GM18520 (cell line): ENCODE measurements around the gene BORCS5.

Source experiments
- ATAC-seq: cut with Tn5 transposase; IDR thresholded peaks from one replicate; pipeline ENCODE4 v1.9.1; 2021; ENCODE audit not compliant: unreplicated experiment

The BORCS5 gene

GRCh38 chr12:12428961-12429657 lies 72.2 kb downstream of the BORCS5 start:
- no peak for ATAC-seq

DNA sequence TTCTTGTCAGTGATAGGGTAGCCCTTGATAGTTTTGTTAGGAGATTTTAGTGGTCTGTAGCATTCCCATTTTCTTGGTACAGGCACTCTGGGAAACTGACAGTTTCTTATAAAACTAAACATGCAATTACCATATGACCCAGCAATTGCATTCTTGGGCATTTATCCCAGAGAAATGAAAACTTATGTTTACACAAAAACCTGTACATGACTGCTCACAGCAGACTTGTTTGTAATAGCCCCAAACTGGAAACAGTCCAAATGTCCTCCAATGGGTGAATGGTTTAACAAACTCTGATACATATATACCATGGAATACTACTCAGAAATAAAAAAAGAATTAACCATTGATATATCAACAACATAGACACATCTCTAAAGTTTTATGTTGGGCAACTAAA lies 75.5 kb downstream of the BORCS5 start:
- no peak for ATAC-seq

- ATAC-seq = no peak
Measured at GRCh38 chr12:12433203-12433731, 76.4 kb downstream of the BORCS5 start.

DNA sequence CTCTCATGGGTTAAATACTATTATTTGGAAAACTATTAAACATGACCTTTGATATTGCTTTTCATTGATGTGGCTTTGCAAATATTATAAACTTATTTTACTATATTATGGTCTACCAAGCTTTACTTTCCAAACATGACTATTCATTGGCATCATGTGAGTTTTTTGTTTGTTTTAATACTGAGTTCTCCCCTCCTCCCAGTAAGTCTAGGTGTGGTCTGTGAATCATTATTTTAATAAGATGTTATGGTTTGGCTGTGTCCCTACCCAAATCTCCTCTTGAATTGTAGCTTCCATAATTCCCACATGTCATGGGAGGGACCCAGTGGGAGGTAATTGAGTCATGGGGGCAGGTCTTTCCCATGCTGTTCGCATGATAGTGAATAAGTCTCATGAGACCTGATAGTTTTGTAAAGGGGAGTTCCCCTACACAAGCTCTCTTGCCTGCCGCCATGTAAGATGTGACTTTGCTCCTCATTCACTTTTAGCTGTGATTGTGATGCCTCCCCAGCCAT lies 80.0 kb downstream of the BORCS5 start:
- ATAC-seq = no peak

DNA sequence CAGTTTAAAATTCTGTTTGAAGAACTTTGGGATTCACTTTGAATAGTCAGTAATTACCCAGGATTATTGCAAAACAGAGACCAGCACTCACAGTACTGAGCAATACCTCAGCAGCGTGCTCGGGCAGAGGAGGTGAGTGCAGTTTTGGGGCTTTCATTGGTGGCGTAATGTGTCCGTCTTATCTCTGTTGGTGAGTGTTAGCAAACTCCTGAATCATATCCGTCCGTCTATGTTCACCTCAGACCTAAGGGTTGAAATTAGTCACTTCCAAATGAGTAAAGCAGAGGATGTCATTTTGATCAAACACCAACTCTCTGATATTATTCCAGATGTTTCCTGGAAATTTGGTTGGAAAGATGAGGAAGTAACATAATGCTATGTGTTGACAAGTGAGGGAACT lies 82.8 kb downstream of the BORCS5 start:
- no peak for ATAC-seq

DNA sequence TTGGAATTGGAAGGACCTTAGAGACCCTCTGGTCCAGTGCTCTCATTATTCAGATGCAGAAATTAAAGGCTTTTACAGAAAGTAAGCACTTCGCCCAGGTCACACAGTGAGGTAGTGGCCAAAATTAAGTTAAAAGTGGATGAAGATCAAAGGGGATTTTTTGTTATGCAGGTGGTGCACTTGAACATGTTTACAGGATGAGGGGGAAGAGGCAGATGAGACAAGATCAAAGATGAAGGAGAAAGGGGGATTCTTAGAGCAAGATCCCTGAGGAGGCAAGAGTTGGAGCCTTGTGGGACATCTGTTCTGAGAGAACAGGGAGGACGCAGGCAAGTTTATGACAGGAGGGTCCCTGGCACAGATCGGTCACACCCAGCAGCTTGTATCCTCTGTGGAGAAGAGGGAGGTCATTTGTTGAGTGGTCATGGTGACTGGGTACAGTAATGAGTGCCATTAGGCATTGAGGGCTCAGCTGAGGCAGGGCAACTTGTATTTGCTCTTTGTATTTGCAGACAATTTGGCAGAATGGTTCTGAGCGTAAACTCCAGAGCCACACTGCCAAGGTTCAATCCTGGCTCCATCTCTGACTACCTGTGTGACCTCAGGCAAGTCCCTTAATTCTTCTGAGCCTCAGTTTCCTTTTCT lies 84.0 kb downstream of the BORCS5 start:
- no peak for ATAC-seq

- ATAC-seq = no peak
Measured at GRCh38 chr12:12441429-12441807, 84.5 kb downstream of the BORCS5 start.

DNA sequence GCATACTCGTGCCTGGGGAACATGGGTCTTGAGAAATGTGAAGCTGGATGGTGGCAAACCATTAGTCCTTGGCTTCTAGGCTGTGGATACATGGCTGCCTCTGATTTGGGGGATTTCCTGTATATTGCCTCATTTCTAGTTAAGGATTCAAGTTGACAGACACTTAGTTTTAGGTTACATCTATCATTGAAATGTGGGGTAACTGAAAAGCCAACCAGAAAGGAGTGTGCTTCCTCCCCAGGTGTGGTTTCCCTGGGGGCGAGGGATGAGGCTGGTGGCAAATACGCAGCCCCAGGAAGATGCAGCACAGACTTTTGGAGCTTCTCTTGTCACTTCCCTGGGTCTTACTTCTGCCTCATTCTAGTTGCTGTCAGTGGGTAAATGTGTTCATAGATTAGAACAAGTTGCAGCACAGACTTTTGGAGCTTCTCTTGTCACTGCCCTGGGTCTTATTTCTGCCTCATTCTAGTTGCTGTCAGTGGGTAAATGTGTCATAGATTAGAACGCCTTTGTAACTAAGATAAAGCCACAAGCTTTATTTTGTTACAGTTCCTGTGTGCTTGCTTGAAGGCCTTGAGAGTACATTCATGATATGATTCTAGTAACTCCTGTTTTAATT lies 85.1 kb downstream of the BORCS5 start:
- ATAC-seq = no peak

- ATAC-seq = no peak
Measured at GRCh38 chr12:12442548-12443071, 85.7 kb downstream of the BORCS5 start.

DNA sequence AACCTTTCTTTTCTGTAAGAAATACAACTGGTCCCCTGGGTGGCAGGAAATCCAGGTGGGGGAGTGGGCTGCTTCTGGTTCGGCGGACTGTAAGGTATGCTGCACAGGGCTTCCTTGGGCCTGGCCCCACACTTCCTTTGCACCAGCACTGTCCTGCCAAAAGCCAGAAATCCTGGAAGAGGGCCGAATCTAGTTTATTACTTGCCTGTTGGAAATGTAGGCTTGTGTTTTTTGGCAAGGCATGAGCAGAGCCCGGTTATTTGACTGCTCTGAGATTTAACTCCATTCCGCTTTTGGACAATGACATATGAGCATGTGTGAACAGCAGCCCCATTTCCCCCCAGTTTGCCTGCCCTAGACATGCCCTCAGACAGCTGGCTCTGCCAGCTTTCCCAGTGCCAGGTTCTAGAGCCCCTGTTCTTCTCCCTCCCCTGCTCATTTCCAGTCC lies 86.6 kb downstream of the BORCS5 start:
- no peak for ATAC-seq

DNA sequence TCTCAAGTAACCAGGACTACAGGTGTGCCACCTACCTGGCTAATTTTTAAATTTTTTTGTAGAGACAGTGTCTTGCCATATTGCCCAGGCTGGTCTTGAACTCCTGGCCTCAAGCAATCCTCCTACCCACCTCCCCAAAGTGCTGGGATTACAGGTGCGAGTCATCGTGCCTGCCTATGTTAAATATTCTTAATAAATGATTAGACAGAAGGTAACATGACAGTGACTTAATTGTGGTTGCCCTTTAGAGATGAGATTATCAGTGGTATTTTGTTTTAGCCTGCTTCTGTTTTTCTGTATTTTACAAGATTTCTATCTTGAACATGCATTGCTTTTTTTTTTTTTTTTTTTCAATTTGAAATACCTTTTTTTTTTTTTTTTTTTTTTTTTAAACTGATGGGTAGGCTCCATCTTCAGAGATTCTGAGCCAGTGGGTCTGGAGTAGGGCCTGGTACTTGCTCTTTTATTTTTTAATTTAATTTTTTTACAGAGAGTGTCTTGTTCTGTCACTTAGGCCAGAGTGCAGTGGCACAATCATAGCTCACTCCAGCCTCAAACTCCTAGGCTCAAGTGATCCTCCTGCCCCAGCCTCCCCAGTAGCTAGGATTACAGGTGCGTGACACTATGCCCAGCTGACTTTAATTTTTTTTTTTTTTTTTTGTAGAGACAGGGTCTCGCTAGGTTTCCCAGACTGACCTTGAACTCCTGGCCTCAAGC lies 88.4 kb downstream of the BORCS5 start:
- ATAC-seq = no peak

- ATAC-seq = no peak
Measured at GRCh38 chr12:12445882-12446181, 89.0 kb downstream of the BORCS5 start.

GRCh38 chr12:12446786-12447185 lies 89.9 kb downstream of the BORCS5 start:
- ATAC-seq = no peak

GRCh38 chr12:12447236-12447635 lies 90.4 kb downstream of the BORCS5 start:
- ATAC-seq = no peak

DNA sequence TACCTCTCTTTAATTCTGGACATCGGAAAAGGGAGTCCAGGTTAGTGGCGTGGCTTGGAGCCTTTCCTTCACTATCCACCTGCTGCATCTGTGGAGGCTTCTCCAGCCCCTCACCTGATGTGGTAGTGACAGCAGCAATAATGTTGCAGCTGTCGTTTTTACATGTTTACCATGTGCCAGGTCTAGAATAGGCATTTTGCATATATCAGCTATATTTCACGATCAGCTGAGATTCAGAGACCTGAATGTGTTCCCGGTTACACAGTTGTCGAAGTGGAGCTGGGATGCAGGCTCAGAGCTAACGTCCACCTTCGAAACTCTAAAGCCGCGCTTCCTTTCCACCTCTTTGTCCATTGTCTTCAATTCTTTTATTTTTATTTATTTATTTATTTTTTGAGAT lies 91.0 kb downstream of the BORCS5 start:
- ATAC-seq = no peak

DNA sequence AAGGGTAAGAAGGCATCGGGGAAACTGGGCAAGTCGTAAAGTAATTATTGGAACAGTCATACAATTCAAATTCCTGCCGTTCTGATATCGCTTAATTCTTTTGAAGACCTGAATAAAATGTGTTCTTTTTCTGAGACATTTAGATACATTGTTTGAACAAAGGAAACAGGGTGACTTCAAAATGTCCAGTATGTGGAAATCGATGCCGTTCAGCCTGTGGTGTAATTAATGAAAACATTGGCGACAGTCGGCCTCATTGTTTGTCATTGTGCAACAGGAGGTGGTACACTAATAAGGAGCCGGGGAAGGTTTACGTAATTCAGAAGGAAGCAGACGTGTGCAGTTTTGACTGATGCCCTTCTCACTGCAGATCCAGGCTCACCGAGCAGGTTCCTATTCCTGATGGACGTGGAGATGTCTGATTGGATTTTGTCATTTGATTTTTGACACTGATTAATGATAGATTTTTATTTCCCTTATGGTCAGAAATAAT lies 92.7 kb downstream of the BORCS5 start:
- ATAC-seq = no peak

DNA sequence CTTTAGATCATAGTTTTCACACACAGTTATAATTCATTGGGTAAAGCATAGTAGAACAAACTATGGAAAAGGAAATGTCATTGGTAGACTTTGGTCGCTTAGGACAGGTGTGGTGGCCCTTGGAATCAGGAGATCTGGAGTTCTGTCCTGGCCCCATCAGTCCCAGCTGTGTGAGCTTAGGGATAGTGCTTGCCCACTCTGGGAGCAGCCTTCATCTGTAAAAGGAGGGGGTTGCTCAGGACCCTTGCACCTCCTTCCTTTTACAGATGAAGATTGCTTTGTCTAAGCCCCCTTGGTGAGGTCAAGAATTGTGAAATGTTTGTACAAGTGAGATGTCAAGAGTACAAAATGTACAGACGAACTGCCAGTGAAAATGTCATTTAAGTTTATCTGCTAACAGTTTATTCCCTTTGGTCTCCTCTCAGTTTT lies 93.2 kb downstream of the BORCS5 start:
- ATAC-seq = no peak

DNA sequence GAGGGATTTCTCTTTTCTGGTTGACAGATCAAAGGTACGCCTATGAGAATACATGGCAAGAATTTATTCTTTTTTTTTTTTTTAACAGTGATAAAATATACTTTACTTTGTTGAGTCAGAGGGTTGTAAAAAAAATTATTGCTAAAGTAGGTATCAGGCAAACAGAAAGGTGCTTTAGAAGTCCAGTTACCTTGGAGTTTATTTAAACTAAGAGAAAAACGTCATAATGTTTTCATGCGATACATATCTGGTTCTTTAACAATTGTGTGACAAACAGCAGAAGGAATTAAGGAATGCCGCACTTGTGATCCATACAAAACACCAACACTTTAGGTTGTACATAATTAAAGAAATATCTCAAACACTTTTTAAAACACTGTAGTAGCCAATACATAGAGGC lies 94.2 kb downstream of the BORCS5 start:
- no peak for ATAC-seq

DNA sequence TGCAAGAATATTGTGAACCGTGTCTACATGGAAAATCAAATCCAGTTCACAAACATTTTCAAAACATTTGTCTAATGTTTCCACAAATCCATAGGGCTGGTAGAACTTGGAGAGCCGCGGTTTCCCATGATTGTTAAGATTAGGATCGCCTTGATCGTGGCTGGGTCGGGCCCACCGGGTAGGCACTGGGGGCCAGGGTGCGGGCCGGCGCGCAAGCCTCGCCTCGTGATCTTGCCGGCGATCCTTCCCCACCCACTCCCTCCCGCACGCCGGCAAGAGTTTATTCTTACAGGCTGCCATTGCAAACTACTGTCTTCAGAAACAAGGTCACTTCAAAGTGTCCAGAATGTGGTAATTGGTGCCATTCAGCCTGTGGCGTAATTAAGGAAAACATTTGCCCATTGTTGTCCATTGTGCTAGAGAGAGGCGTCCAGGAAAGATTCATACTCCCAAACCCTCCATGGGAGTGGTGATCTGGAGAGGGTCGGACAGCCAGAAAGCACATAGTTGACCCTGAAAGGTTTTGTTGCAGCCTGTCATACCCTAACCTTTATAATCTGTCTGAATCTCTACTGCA lies 95.5 kb downstream of the BORCS5 start:
- no peak for ATAC-seq

- ATAC-seq = no peak
Measured at GRCh38 chr12:12453635-12454034, 96.8 kb downstream of the BORCS5 start.

- ATAC-seq = no peak
Measured at GRCh38 chr12:12454315-12454714, 97.4 kb downstream of the BORCS5 start.
